ENCODE data around the gene TBL1X. TPM values are rescaled to one million over a fixed set of nuclear protein-coding genes. Genes with fewer than 3 reads are reported as not detected.

TBL1X gene
- total RNA-seq, 2 donors from 2014 or later: 12.3 to 14.0 TPM

DNA sequence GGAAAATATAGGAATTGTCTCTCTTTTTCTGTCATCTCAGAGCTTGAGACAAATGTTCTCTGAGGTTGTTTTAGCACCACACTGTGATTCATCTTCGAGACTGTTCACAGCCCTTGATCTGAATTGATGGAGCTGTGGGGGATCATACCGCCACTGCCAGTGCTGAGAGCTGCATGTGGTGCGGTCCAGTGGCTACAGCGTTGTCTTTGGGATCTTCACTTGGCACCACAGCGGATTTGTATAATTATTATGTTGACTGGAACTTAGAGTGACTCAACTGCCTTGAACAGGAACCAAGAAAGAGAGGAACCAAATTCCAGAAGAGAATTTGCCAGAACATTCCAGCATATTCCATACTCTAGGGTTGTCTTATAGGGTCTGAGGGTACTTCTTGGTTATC is 29.1 kb downstream of the TBL1X start:
- DNase-seq (ENCODE audit: low spot score): no peak
- Histone ChIP-seq H3K4me3 (no peak overlapping the region), H3K36me3 (no peaks in the 10 kb centered on the region), H3K27me3 (no peaks in the 10 kb centered on the region), H3K9me3 (no peaks in the 10 kb centered on the region), H3K27ac (no peak overlapping the region), H3K4me1 (peaks cover 0 to 5% of the 10 kb centered on the region in 2 donors)
- TF ChIP-seq, protein P1, sequence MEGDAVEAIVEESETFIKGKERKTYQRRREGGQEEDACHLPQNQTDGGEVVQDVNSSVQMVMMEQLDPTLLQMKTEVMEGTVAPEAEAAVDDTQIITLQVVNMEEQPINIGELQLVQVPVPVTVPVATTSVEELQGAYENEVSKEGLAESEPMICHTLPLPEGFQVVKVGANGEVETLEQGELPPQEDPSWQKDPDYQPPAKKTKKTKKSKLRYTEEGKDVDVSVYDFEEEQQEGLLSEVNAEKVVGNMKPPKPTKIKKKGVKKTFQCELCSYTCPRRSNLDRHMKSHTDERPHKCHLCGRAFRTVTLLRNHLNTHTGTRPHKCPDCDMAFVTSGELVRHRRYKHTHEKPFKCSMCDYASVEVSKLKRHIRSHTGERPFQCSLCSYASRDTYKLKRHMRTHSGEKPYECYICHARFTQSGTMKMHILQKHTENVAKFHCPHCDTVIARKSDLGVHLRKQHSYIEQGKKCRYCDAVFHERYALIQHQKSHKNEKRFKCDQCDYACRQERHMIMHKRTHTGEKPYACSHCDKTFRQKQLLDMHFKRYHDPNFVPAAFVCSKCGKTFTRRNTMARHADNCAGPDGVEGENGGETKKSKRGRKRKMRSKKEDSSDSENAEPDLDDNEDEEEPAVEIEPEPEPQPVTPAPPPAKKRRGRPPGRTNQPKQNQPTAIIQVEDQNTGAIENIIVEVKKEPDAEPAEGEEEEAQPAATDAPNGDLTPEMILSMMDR (IDR thresholded peaks at IDR 0.05): no peak

DNA sequence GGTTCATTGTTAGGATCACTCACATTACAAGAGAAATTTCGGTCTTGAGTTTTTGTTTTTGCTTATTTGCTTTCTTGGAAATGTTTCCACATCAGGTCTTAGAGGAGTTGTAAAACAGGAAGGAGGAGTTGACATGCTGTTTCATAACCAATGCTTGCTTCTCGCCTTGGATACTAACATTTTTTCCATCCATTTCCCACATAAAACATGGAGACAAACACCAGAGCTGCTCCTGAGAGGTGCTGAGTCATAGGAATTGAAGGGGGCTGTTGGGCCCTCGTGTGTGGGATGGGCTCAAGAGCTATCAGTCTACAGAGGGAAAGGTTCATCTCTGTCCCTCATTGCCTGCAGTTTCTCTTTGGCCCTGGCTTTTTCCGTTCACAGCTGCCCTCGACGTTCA is 29.9 kb downstream of the TBL1X start:
- H3K27me3 ChIP-seq: no peaks in the 10 kb centered on the region
- no peak for DNase-seq (ENCODE audit: low spot score)
- no peaks in the 10 kb centered on the region for H3K9me3 ChIP-seq
- peaks cover 0 to 5% of the 10 kb centered on the region in 2 donors for H3K4me1 ChIP-seq
- H3K27ac ChIP-seq: no peak overlapping the region
- TF ChIP-seq, protein P1 (IDR thresholded peaks at IDR 0.05): no peak
- H3K4me3 ChIP-seq: no peak overlapping the region
- no peaks in the 10 kb centered on the region for H3K36me3 ChIP-seq

DNA sequence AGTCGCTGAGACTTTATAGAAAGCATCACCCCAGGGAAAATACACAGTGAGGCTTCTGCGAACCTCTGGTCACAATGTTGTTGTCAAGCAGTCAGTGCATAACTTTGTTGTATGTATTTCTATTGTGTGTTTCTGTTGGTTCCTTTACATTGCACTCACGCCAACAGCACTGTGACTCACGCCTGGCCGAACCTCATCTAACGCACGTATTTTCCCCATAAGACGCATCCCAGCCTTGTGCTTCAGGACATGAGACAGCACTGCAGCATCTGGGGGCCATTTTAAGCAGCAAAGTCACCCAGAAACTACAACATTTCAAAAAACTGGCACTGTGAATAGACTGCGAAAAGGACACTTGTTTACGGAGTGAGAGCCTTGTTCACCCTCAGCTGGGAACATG is 30.6 kb downstream of the TBL1X start:
- Histone ChIP-seq H3K36me3 (no peaks in the 10 kb centered on the region), H3K27me3 (no peaks in the 10 kb centered on the region), H3K27ac (no peak overlapping the region), H3K9me3 (no peaks in the 10 kb centered on the region), H3K4me1 (peaks cover 0 to 5% of the 10 kb centered on the region in 2 donors), H3K4me3 (no peak overlapping the region)
- no peak for DNase-seq (ENCODE audit: low spot score)
- TF ChIP-seq, protein P1 (IDR thresholded peaks at IDR 0.05): no peak

DNA sequence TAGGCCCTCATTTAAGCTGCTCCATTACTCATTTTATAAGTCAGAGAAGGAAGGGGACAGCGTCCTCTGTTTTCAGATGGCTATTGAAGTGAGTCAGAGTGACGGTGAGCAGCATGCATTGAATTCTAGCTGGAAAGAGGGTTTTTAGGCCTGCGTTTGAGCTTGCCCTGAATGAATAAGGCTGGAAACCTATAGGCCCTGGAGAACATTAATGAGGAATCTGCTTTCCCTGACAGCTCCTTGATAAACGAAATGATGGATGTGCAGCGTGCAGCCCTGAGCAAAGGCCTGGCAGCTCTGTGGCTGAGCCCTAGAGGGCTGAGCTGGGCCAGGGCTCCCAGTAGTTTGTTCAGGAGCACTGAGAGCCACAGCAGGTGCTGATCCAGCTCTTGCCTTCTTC is 33.4 kb downstream of the TBL1X start:
- DNase-seq (ENCODE audit: low spot score): no peak
- H3K9me3 ChIP-seq: no peaks in the 10 kb centered on the region
- no peaks in the 10 kb centered on the region for H3K4me1 ChIP-seq
- H3K36me3 ChIP-seq: no peaks in the 10 kb centered on the region
- H3K27me3 ChIP-seq: no peaks in the 10 kb centered on the region
- TF ChIP-seq, protein P1 (IDR thresholded peaks at IDR 0.05): no peak
- H3K27ac ChIP-seq: no peak overlapping the region
- H3K4me3 ChIP-seq: no peak overlapping the region

DNA sequence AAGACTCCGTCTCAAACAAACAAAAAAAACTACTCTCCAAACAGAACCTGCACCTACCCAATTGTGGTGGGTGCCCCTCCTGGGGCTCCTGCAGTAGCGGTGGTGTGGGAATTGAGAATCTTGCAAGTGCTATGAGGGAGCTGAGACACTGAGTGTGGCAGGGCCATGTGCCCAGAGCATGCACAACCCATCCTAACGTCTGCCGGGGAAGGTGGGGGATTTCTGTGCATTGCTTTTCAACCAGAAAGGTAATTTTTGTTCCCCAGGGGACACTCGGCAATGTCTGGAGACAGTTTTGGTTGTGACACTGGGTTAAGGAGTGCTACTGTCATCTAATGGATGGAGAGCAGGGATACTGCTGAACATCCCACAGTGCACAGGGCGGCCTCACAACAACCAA is 35.7 kb downstream of the TBL1X start:
- Histone ChIP-seq H3K4me1 (no peaks in the 10 kb centered on the region), H3K27me3 (no peaks in the 10 kb centered on the region), H3K36me3 (peaks cover 7% of the 10 kb centered on the region), H3K4me3 (no peak overlapping the region), H3K27ac (no peak overlapping the region), H3K9me3 (no peaks in the 10 kb centered on the region)
- DNase-seq (ENCODE audit: low spot score): no peak
- TF ChIP-seq, protein P1 (IDR thresholded peaks at IDR 0.05): no peak

DNA sequence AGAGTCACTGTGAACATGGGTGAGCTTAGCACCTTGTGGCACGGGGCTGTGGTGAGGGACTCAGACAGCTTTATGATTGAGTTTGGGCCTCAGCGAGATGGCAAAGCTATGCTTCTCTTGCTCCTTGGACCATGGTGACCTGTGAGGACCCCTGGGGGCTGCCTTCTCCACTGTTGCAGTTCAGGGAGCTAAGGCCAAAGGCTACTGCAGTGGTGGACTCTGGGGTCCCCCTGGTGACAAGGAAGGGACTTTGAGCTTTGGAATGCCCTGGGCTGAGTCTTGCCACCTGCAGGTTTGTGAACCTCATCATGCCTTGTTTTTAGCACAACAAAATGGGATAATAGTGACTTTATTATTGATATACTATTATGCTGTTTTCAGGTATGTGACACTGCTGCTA is 36.5 kb downstream of the TBL1X start:
- Histone ChIP-seq H3K36me3 (peaks cover 7% of the 10 kb centered on the region), H3K27ac (no peak overlapping the region), H3K9me3 (peaks cover 0 to under 1% of the 10 kb centered on the region in 2 donors), H3K4me1 (no peaks in the 10 kb centered on the region), H3K27me3 (no peaks in the 10 kb centered on the region), H3K4me3 (no peak overlapping the region)
- TF ChIP-seq, protein P1 (IDR thresholded peaks at IDR 0.05): no peak
- no peak for DNase-seq (ENCODE audit: low spot score)

All from right atrium auricular region (tissue), 2 donors.